Panc1 (cell line): ENCODE data around the gene CYP21A2. TPM values are rescaled to one million over a fixed set of nuclear protein-coding genes. Genes with fewer than 3 reads are reported as not detected.
"Not testable (repeated sequence)": the region's sequence is repeated elsewhere in the genome, so short reads cannot be mapped to it uniquely, and the experiment has no call there.

Experiments used
- ATAC-seq: fragments of 200-7000 bp; cut with Tn5 transposase; 2 replicates; pipeline ENCODE4 v1.9.1; 2020; ENCODE audit warnings: mild to moderate bottlenecking, moderate library complexity
- BruUV-seq: library from RNA; stranded (reverse); fragments of 400-500 nt; replicated peaks from 2 replicates; lab custom pipeline; 2021; lab: Mats Ljungman, UMichigan
- CTCF ChIA-PET: fragments of 300-600 bp; sonication (Branson Sonifier 250); formaldehyde crosslinking; loops from one replicate; lab custom pipeline; 2022; ENCODE audit warnings: antibody characterized with exemption; lab: Charles Lee
- POLR2A ChIA-PET: fragments of 300-600 bp; sonication (Branson Sonifier 250); formaldehyde crosslinking; loops from one replicate; lab custom pipeline; 2022; ENCODE audit warnings: antibody characterized with exemption; lab: Charles Lee
- DNase-seq: peaks from one replicate; pipeline ENCODE4 v3.0.0-alpha.2; 2010; ENCODE audit warnings: low read depth, low spot score
- H3K27ac ChIP-seq: 2 replicates; pipeline ENCODE4 v1.5.1; 2011; ENCODE audit warnings: mild to moderate bottlenecking, low read length, inconsistent platforms
- H3K27me3 ChIP-seq: fragments of 200-500 bp; sonication (Bioruptor generic); 2 replicates; pipeline ENCODE4 v1.6.0; 2014; ENCODE audit warnings: low read length, inconsistent platforms; ENCODE audit not compliant: control insufficient read depth, insufficient read depth
- H3K36me3 ChIP-seq: fragments of 200-500 bp; sonication (Bioruptor generic); 2 replicates; pipeline ENCODE4 v1.5.1; 2014; ENCODE audit warnings: inconsistent platforms, mild to moderate bottlenecking, low read length, moderate library complexity; ENCODE audit not compliant: control insufficient read depth, insufficient read depth
- H3K4me1 ChIP-seq: 2 replicates; pipeline ENCODE4 v1.5.1; 2011; ENCODE audit warnings: inconsistent platforms, mild to moderate bottlenecking, low read length, moderate library complexity; ENCODE audit not compliant: control insufficient read depth, insufficient read depth
- H3K4me3 ChIP-seq, 2 experiments: 2 replicates each; pipeline ENCODE4 v1.5.1; 2011 to 2012; ENCODE audit warnings: low read depth in 2 of 2, low read length in 2 of 2, mild to moderate bottlenecking in 2 of 2, inconsistent platforms in 1 of 2, moderate library complexity in 1 of 2
- H3K9me3 ChIP-seq: fragments of 200-500 bp; sonication (Bioruptor generic); 2 replicates; pipeline ENCODE4 v1.5.1; 2014; ENCODE audit warnings: low read depth, mild to moderate bottlenecking, inconsistent platforms, low read length, moderate library complexity; ENCODE audit not compliant: control insufficient read depth, insufficient read depth
- CTCF ChIP-seq: fragments of 450-650 bp; IDR thresholded peaks from 2 replicates; pipeline ENCODE4 v1.5.1; 2017; ENCODE audit warnings: mild to moderate bottlenecking
- POLR2AphosphoS5 ChIP-seq: IDR thresholded peaks from 2 replicates; pipeline ENCODE4 v1.6.1; 2012; ENCODE audit warnings: mild to moderate bottlenecking, low read depth, low read length, moderate library complexity
- REST ChIP-seq, 2 experiments: IDR thresholded peaks; 2 replicates each; pipeline ENCODE4 v1.6.1; 2011 to 2012; ENCODE audit warnings: low read depth in 2 of 2, control low read depth in 1 of 2, low read length in 1 of 2, mild to moderate bottlenecking in 1 of 2, moderate library complexity in 1 of 2; ENCODE audit not compliant: insufficient read depth in 1 of 2
- SIN3A ChIP-seq: IDR thresholded peaks from 2 replicates; pipeline ENCODE4 v1.6.1; 2012; ENCODE audit warnings: low read depth, mild to moderate bottlenecking, low read length, moderate library complexity, borderline replicate concordance; ENCODE audit not compliant: insufficient read depth
- TCF7L2 ChIP-seq: IDR thresholded peaks from 2 replicates; pipeline ENCODE4 v1.6.1; 2011; ENCODE audit warnings: mild to moderate bottlenecking, low read depth, low read length, inconsistent platforms
- in situ Hi-C: cut with HindIII; loops from 2 replicates; pipeline ENCODE4 v1.10.0; 2016; ENCODE audit warnings: low sequenced_read_pairs, low pct_unique_long_range_greater_than_20kb
- intact Hi-C: fragments of 100-400 bp; cut with micrococcal nuclease; formaldehyde crosslinking; loops from one replicate; pipeline ENCODE4 v1.10.0; 2022; ENCODE audit not compliant: unreplicated experiment
- total RNA-seq: library from RNA; stranded (reverse); gene quantifications from one replicate; pipeline ENCODE4 v1.2.1, GENCODE V29; 2021; ENCODE audit not compliant: unreplicated experiment

The CYP21A2 gene
- total RNA-seq, 1 experiment from 2014 or later = 1.1 TPM

- BruUV-seq, H3K36me3 ChIP-seq, H3K9me3 ChIP-seq, H3K4me3 ChIP-seq, CTCF ChIA-PET, ATAC-seq, POLR2A ChIA-PET, H3K27ac ChIP-seq, DNase-seq, H3K4me1 ChIP-seq, in situ Hi-C loops, H3K27me3 ChIP-seq, intact Hi-C loops: not testable (repeated sequence)
These were observed 4.1 kb downstream of the CYP21A2 start for GRCh38 chr6:32042276-32042675.

- H3K27me3 ChIP-seq, H3K9me3 ChIP-seq, ATAC-seq, in situ Hi-C loops, POLR2A ChIA-PET, CTCF ChIA-PET, intact Hi-C loops, H3K36me3 ChIP-seq, H3K4me1 ChIP-seq, H3K27ac ChIP-seq, H3K4me3 ChIP-seq, DNase-seq, BruUV-seq: not testable (repeated sequence)
These were observed 5.6 kb downstream of the CYP21A2 start for GRCh38 chr6:32043589-32044380.

- H3K4me3 ChIP-seq, H3K36me3 ChIP-seq, ATAC-seq, intact Hi-C loops, H3K27me3 ChIP-seq, H3K9me3 ChIP-seq, BruUV-seq, CTCF ChIA-PET, in situ Hi-C loops, H3K27ac ChIP-seq, DNase-seq, POLR2A ChIA-PET, H3K4me1 ChIP-seq: not testable (repeated sequence)
These were observed 6.7 kb downstream of the CYP21A2 start for GRCh38 chr6:32044916-32045315.

GRCh38 chr6:32045811-32046449 lies 7.7 kb downstream of the CYP21A2 start:
- no TSS peak for BruUV-seq
- no peak for TF ChIP-seq TCF7L2
- TF ChIP-seq REST (IDR thresholded peaks at IDR 0.05; ENCODE audit: insufficient read depth in 1 of 2, low read depth in 2 of 2, low read length in 1 of 2) = no peak
- no peak for TF ChIP-seq POLR2AphosphoS5
- no peak for TF ChIP-seq SIN3A
- TF ChIP-seq CTCF = no peak
- ChIA-PET POLR2A (interaction anchor here (0.6 kb wide), 1 partner anchor 151 kb away, joined by 4 read pairs; no protein-coding TSS in a partner anchor), CTCF (no interaction called here)
- in situ Hi-C loops = no loop called here
- Histone ChIP-seq H3K9me3 (no peaks in the 10 kb centered on the region), H3K4me3 (no peak overlapping the region), H3K27ac (no peak overlapping the region), H3K36me3 (no peaks in the 10 kb centered on the region), H3K27me3 (no peaks in the 10 kb centered on the region), H3K4me1 (no peaks in the 10 kb centered on the region)
- DNase-seq (no peak), ATAC-seq (no peak)
- intact Hi-C loops = no loop called here
